HEK293 (cell line): Measurements from ENCODE around the gene SMIM14.

Experiments used
- REST ChIP-seq: fragments of 450-650 bp; formaldehyde crosslinking; IDR thresholded peaks from 2 replicates; pipeline ENCODE4 v1.5.1; 2016; ENCODE audit warnings: missing biosample characterization, missing genetic modification characterization
- SP2 ChIP-seq: fragments of 450-650 bp; formaldehyde crosslinking; IDR thresholded peaks from 2 replicates; pipeline ENCODE4 v1.5.1; 2016; ENCODE audit warnings: missing biosample characterization, missing genetic modification characterization
- SP3 ChIP-seq: fragments of 450-650 bp; formaldehyde crosslinking; IDR thresholded peaks from 2 replicates; pipeline ENCODE4 v1.5.1; 2016; ENCODE audit warnings: missing biosample characterization, missing genetic modification characterization
- YY1 ChIP-seq: fragments of 450-650 bp; formaldehyde crosslinking; IDR thresholded peaks from 2 replicates; pipeline ENCODE4 v1.5.1; 2018; ENCODE audit warnings: missing biosample characterization, missing genetic modification characterization
- ZNF214 ChIP-seq: fragments of 450-650 bp; formaldehyde crosslinking; IDR thresholded peaks from 2 replicates; pipeline ENCODE4 v1.5.1; 2017; ENCODE audit warnings: missing biosample characterization, mild to moderate bottlenecking, missing genetic modification characterization, borderline replicate concordance
- ZNF350 ChIP-seq: fragments of 450-650 bp; formaldehyde crosslinking; IDR thresholded peaks from 2 replicates; pipeline ENCODE4 v1.5.0; 2017; ENCODE audit warnings: missing biosample characterization, mild to moderate bottlenecking, missing genetic modification characterization
- ZNF354C ChIP-seq: fragments of 450-650 bp; formaldehyde crosslinking; IDR thresholded peaks from 2 replicates; pipeline ENCODE4 v1.5.1; 2016; ENCODE audit warnings: missing biosample characterization, missing genetic modification characterization, low read depth, borderline replicate concordance
- ZNF398 ChIP-seq: fragments of 450-650 bp; formaldehyde crosslinking; IDR thresholded peaks from 2 replicates; pipeline ENCODE4 v1.5.1; 2017; ENCODE audit warnings: missing biosample characterization, missing genetic modification characterization
- ZNF510 ChIP-seq: fragments of 450-650 bp; formaldehyde crosslinking; IDR thresholded peaks from 2 replicates; pipeline ENCODE4 v1.5.1; 2018; ENCODE audit warnings: mild to moderate bottlenecking, missing genetic modification characterization, missing biosample characterization; ENCODE audit not compliant: insufficient replicate concordance
- TF ChIP-seq, protein P1 (sequence below): fragments of 450-650 bp; formaldehyde crosslinking; IDR thresholded peaks from 2 replicates; pipeline ENCODE4 v1.5.1; 2016; ENCODE audit warnings: missing biosample characterization, missing genetic modification characterization
- TF ChIP-seq, protein P2 (sequence below): fragments of 450-650 bp; formaldehyde crosslinking; IDR thresholded peaks from 2 replicates; pipeline ENCODE4 v1.5.1; 2016; ENCODE audit warnings: missing biosample characterization, missing genetic modification characterization

GRCh38 chr4:39571504-39571903, 67.2 kb downstream of the SMIM14 start:
- TF ChIP-seq ZNF350 (tag by site-specific recombination) = no peak
- TF ChIP-seq ZNF354C (tag by site-specific recombination) = no peak
- no peak for TF ChIP-seq YY1 (tag by site-specific recombination)
- TF ChIP-seq, protein P1, sequence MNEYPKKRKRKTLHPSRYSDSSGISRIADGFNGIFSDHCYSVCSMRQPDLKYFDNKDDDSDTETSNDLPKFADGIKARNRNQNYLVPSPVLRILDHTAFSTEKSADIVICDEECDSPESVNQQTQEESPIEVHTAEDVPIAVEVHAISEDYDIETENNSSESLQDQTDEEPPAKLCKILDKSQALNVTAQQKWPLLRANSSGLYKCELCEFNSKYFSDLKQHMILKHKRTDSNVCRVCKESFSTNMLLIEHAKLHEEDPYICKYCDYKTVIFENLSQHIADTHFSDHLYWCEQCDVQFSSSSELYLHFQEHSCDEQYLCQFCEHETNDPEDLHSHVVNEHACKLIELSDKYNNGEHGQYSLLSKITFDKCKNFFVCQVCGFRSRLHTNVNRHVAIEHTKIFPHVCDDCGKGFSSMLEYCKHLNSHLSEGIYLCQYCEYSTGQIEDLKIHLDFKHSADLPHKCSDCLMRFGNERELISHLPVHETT (tag by site-specific recombination) = no peak
- TF ChIP-seq SP2 = no peak
- TF ChIP-seq ZNF510 (tag by site-specific recombination) = no peak
- no peak for TF ChIP-seq SP3 (tag by site-specific recombination)
- no peak for TF ChIP-seq REST
- no peak for TF ChIP-seq ZNF214 (tag by site-specific recombination)
- TF ChIP-seq, protein P2, sequence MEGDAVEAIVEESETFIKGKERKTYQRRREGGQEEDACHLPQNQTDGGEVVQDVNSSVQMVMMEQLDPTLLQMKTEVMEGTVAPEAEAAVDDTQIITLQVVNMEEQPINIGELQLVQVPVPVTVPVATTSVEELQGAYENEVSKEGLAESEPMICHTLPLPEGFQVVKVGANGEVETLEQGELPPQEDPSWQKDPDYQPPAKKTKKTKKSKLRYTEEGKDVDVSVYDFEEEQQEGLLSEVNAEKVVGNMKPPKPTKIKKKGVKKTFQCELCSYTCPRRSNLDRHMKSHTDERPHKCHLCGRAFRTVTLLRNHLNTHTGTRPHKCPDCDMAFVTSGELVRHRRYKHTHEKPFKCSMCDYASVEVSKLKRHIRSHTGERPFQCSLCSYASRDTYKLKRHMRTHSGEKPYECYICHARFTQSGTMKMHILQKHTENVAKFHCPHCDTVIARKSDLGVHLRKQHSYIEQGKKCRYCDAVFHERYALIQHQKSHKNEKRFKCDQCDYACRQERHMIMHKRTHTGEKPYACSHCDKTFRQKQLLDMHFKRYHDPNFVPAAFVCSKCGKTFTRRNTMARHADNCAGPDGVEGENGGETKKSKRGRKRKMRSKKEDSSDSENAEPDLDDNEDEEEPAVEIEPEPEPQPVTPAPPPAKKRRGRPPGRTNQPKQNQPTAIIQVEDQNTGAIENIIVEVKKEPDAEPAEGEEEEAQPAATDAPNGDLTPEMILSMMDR (tag by site-specific recombination) = no peak
- no peak for TF ChIP-seq ZNF398 (tag by site-specific recombination)
